Measurements from ENCODE around the gene CTLA4.

DNA sequence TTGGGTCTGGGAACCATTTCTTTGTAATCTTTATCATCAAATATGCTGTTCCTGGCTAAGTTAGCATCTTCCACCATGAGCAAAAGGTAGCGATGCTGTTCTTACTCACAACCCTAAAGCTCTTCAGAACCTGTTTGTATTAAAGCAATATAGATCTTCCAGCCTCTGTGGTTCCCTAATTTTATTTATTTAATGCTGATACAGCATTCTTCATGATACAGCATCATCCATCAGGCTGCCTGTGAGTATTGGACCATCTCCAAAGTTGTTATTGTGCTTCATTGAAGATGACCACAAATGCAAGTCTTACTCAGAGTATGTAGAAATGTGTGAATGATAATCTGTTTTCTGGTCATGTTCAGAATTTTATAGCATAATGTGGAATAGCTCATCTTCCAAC is 40.9 kb upstream of the CTLA4 start:
- TF ChIP-seq, protein P1, sequence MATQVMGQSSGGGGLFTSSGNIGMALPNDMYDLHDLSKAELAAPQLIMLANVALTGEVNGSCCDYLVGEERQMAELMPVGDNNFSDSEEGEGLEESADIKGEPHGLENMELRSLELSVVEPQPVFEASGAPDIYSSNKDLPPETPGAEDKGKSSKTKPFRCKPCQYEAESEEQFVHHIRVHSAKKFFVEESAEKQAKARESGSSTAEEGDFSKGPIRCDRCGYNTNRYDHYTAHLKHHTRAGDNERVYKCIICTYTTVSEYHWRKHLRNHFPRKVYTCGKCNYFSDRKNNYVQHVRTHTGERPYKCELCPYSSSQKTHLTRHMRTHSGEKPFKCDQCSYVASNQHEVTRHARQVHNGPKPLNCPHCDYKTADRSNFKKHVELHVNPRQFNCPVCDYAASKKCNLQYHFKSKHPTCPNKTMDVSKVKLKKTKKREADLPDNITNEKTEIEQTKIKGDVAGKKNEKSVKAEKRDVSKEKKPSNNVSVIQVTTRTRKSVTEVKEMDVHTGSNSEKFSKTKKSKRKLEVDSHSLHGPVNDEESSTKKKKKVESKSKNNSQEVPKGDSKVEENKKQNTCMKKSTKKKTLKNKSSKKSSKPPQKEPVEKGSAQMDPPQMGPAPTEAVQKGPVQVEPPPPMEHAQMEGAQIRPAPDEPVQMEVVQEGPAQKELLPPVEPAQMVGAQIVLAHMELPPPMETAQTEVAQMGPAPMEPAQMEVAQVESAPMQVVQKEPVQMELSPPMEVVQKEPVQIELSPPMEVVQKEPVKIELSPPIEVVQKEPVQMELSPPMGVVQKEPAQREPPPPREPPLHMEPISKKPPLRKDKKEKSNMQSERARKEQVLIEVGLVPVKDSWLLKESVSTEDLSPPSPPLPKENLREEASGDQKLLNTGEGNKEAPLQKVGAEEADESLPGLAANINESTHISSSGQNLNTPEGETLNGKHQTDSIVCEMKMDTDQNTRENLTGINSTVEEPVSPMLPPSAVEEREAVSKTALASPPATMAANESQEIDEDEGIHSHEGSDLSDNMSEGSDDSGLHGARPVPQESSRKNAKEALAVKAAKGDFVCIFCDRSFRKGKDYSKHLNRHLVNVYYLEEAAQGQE (IDR thresholded peaks at IDR 0.05; ENCODE audit: unreplicated experiment), result no peak
- TF ChIP-seq, protein P2, sequence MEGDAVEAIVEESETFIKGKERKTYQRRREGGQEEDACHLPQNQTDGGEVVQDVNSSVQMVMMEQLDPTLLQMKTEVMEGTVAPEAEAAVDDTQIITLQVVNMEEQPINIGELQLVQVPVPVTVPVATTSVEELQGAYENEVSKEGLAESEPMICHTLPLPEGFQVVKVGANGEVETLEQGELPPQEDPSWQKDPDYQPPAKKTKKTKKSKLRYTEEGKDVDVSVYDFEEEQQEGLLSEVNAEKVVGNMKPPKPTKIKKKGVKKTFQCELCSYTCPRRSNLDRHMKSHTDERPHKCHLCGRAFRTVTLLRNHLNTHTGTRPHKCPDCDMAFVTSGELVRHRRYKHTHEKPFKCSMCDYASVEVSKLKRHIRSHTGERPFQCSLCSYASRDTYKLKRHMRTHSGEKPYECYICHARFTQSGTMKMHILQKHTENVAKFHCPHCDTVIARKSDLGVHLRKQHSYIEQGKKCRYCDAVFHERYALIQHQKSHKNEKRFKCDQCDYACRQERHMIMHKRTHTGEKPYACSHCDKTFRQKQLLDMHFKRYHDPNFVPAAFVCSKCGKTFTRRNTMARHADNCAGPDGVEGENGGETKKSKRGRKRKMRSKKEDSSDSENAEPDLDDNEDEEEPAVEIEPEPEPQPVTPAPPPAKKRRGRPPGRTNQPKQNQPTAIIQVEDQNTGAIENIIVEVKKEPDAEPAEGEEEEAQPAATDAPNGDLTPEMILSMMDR (conservative IDR thresholded peaks at IDR 0.05; ENCODE audit: low read depth in 2 of 2), result no peak
- TF ChIP-seq EZH2 (IDR thresholded peaks at IDR 0.05; ENCODE audit: low read depth, unreplicated experiment) (no peak), POLR2AphosphoS5 (IDR thresholded peaks at IDR 0.05; ENCODE audit: low read depth) (no peak), JUNB (IDR thresholded peaks at IDR 0.05; ENCODE audit: unreplicated experiment) (no peak), EZH2phosphoT487 (IDR thresholded peaks at IDR 0.05; ENCODE audit: unreplicated experiment) (no peak), NANOG (IDR thresholded peaks at IDR 0.05; ENCODE audit: borderline replicate concordance) (no peak), CREB1 (CRISPR knock-in tag; IDR thresholded peaks at IDR 0.05; ENCODE audit: low read depth) (no peak), STAT1 (IDR thresholded peaks at IDR 0.05; ENCODE audit: unreplicated experiment) (no peak)
- TF ChIP-seq, protein P3, sequence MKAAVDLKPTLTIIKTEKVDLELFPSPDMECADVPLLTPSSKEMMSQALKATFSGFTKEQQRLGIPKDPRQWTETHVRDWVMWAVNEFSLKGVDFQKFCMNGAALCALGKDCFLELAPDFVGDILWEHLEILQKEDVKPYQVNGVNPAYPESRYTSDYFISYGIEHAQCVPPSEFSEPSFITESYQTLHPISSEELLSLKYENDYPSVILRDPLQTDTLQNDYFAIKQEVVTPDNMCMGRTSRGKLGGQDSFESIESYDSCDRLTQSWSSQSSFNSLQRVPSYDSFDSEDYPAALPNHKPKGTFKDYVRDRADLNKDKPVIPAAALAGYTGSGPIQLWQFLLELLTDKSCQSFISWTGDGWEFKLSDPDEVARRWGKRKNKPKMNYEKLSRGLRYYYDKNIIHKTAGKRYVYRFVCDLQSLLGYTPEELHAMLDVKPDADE (IDR thresholded peaks at IDR 0.05), result no peak
- TF ChIP-seq, protein P4, sequence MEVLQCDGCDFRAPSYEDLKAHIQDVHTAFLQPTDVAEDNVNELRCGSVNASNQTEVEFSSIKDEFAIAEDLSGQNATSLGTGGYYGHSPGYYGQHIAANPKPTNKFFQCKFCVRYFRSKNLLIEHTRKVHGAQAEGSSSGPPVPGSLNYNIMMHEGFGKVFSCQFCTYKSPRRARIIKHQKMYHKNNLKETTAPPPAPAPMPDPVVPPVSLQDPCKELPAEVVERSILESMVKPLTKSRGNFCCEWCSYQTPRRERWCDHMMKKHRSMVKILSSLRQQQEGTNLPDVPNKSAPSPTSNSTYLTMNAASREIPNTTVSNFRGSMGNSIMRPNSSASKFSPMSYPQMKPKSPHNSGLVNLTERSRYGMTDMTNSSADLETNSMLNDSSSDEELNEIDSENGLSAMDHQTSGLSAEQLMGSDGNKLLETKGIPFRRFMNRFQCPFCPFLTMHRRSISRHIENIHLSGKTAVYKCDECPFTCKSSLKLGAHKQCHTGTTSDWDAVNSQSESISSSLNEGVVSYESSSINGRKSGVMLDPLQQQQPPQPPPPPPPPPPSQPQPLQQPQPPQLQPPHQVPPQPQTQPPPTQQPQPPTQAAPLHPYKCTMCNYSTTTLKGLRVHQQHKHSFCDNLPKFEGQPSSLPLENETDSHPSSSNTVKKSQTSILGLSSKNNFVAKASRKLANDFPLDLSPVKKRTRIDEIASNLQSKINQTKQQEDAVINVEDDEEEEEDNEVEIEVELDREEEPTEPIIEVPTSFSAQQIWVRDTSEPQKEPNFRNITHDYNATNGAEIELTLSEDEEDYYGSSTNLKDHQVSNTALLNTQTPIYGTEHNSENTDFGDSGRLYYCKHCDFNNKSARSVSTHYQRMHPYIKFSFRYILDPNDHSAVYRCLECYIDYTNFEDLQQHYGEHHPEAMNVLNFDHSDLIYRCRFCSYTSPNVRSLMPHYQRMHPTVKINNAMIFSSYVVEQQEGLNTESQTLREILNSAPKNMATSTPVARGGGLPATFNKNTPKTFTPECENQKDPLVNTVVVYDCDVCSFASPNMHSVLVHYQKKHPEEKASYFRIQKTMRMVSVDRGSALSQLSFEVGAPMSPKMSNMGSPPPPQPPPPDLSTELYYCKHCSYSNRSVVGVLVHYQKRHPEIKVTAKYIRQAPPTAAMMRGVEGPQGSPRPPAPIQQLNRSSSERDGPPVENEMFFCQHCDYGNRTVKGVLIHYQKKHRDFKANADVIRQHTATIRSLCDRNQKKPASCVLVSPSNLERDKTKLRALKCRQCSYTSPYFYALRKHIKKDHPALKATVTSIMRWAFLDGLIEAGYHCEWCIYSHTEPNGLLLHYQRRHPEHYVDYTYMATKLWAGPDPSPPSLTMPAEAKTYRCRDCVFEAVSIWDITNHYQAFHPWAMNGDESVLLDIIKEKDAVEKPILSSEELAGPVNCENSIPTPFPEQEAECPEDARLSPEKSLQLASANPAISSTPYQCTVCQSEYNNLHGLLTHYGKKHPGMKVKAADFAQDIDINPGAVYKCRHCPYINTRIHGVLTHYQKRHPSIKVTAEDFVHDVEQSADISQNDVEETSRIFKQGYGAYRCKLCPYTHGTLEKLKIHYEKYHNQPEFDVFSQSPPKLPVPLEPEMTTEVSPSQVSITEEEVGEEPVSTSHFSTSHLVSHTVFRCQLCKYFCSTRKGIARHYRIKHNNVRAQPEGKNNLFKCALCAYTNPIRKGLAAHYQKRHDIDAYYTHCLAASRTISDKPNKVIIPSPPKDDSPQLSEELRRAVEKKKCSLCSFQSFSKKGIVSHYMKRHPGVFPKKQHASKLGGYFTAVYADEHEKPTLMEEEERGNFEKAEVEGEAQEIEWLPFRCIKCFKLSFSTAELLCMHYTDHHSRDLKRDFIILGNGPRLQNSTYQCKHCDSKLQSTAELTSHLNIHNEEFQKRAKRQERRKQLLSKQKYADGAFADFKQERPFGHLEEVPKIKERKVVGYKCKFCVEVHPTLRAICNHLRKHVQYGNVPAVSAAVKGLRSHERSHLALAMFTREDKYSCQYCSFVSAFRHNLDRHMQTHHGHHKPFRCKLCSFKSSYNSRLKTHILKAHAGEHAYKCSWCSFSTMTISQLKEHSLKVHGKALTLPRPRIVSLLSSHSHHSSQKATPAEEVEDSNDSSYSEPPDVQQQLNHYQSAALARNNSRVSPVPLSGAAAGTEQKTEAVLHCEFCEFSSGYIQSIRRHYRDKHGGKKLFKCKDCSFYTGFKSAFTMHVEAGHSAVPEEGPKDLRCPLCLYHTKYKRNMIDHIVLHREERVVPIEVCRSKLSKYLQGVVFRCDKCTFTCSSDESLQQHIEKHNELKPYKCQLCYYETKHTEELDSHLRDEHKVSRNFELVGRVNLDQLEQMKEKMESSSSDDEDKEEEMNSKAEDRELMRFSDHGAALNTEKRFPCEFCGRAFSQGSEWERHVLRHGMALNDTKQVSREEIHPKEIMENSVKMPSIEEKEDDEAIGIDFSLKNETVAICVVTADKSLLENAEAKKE (CRISPR knock-in tag; IDR thresholded peaks at IDR 0.05), result no peak
